SK-N-SH (cell line): ENCODE measurements around the gene CENPF.

ENCODE experiments used
- CTCF ChIP-seq: fragments of 200-600 bp; sonication (generic); IDR thresholded peaks from 2 replicates; pipeline ENCODE4 v1.6.1; 2017; ENCODE audit warnings: antibody characterized with exemption, mild to moderate bottlenecking, moderate library complexity
- RAD21 ChIP-seq: IDR thresholded peaks from 2 replicates; pipeline ENCODE4 v1.6.1; 2012; ENCODE audit warnings: mild to moderate bottlenecking, low read length
- SMC3 ChIP-seq: IDR thresholded peaks from 2 replicates; pipeline ENCODE4 v1.6.1; 2012; ENCODE audit warnings: low read depth, low read length, improper control_type of control experiment

GRCh38 chr1:214657299-214657698 lies 54.3 kb downstream of the CENPF start:
- no peak for TF ChIP-seq RAD21
- TF ChIP-seq CTCF = no peak
- no peak for TF ChIP-seq SMC3
